GM19438 (cell line): ENCODE results near the gene KCNN2.

Experiments
- ATAC-seq: cut with Tn5 transposase; IDR thresholded peaks from one replicate; pipeline ENCODE4 v1.9.1; 2021; ENCODE audit warnings: low read depth; ENCODE audit not compliant: unreplicated experiment

Gene KCNN2

GRCh38 chr5:114477816-114478334 lies 116.0 kb downstream of the KCNN2 start:
- no peak for ATAC-seq

GRCh38 chr5:114500756-114501155 lies 138.9 kb downstream of the KCNN2 start:
- ATAC-seq = no peak

- ATAC-seq = no peak
Observed at GRCh38 chr5:114504560-114504959, 142.7 kb downstream of the KCNN2 start.

GRCh38 chr5:114524221-114524620 lies 162.4 kb downstream of the KCNN2 start:
- no peak for ATAC-seq

GRCh38 chr5:114544561-114544960 lies 182.7 kb downstream of the KCNN2 start:
- ATAC-seq = no peak
